Body of pancreas (tissue), 4 donors: ENCODE results near the gene SLC6A16.
"Not testable (repeated sequence)": the region's sequence is repeated elsewhere in the genome, so short reads cannot be mapped to it uniquely, and the experiment has no call there.

Experiments used
- POLR2A ChIP-seq, 3 donors: fragments of 450-650 bp; IDR thresholded peaks; one replicate each; pipeline ENCODE4 v1.6.1; 2016; ENCODE audit warnings: antibody characterized with exemption in 3 of 3, mild to moderate bottlenecking in 2 of 3
- TF ChIP-seq, protein P1 (sequence below), 7 experiments: fragments of 450-650 bp in 4 of 7; fragments of 200-600 bp in 3 of 7; sonication (generic) in 3 of 7; IDR thresholded peaks; one replicate each; pipeline ENCODE4 v1.5.1; 2016 to 2019; ENCODE audit warnings: antibody characterized with exemption in 7 of 7

DNA sequence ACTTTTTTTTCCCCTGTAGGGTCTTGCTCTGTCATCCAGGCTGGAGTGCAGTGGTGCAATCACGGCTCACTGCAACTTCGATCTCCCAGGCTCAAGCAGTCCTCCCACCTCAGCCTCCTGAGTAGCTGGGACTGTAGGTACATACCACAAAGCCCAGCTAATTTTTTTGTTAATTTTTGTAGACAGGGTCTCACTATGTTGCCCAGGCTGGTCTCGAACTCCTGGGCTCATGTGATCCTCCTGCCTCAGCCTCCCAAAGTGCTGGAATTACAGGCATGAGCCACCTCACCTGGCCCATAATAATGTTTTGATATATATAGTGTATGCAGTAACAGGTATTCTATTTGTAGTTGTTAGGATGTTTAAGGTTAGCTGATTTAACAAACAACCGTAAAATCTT lies 6.2 kb upstream of the SLC6A16 start:
- TF ChIP-seq, protein P1, sequence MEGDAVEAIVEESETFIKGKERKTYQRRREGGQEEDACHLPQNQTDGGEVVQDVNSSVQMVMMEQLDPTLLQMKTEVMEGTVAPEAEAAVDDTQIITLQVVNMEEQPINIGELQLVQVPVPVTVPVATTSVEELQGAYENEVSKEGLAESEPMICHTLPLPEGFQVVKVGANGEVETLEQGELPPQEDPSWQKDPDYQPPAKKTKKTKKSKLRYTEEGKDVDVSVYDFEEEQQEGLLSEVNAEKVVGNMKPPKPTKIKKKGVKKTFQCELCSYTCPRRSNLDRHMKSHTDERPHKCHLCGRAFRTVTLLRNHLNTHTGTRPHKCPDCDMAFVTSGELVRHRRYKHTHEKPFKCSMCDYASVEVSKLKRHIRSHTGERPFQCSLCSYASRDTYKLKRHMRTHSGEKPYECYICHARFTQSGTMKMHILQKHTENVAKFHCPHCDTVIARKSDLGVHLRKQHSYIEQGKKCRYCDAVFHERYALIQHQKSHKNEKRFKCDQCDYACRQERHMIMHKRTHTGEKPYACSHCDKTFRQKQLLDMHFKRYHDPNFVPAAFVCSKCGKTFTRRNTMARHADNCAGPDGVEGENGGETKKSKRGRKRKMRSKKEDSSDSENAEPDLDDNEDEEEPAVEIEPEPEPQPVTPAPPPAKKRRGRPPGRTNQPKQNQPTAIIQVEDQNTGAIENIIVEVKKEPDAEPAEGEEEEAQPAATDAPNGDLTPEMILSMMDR (IDR thresholded peaks at IDR 0.05) = not testable (repeated sequence)
- TF ChIP-seq POLR2A (IDR thresholded peaks at IDR 0.05) = not testable (repeated sequence)
